Measurements from ENCODE around the gene BTNL3. TPM values are rescaled to one million over a fixed set of nuclear protein-coding genes. Genes with fewer than 3 reads are reported as not detected.
"Not testable (repeated sequence)": the region's sequence is repeated elsewhere in the genome, so short reads cannot be mapped to it uniquely, and the experiment has no call there.

Gene BTNL3
- total RNA-seq, 1 donor from 2014 or later, result 0.36 TPM

DNA sequence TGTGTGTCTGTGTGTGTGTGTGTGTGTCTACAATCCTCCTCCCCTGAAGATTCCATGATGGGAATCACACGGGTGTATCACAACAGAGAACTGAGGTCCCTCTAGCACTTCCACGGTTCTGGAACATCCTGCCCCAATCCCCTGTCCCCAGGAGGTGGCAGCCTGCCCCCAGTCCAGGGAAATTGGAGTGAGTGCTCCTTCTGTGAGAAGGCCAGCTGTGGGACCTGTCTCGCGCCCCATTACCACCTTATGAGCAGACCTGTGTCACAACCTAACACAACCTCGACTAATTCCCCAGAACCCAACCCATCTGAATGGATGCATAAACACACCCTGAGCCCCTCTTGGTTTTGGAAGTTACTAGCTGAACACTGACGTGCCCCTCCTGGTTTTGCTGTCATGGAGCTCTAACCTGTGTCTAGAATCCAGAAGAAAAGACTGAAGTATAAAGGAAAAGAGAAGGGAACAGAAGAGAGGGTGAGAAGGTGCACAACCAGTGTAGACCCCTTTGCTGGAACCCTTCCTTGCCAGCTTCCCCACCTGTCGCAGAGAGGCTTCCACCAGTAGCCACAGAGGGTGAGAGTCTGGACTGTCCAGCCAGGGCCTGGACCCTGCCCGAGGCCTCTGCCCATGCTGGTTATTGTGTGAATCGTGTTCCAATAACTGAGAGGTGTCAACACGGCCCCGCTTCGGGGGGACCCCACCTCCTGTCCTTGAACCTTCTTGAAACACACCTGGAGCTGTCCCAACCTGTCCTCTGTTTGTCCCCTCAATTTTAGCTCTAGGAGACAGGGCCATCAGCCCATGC, 54.8 kb downstream of the BTNL3 start:
- Mint-ChIP-seq H3K27ac (ENCODE audit: unreplicated experiment) (no peak overlapping the region), H3K27me3 (ENCODE audit: unreplicated experiment) (peaks cover 8% of the 10 kb centered on the region), H3K9me3 (ENCODE audit: unreplicated experiment) (no peaks in the 10 kb centered on the region), H3K4me3 (ENCODE audit: unreplicated experiment) (no peak overlapping the region), H3K36me3 (ENCODE audit: low read depth, unreplicated experiment) (no peaks in the 10 kb centered on the region), H3K4me1 (ENCODE audit: unreplicated experiment) (peaks cover 42% of the 10 kb centered on the region)
- TF ChIP-seq, protein P1, sequence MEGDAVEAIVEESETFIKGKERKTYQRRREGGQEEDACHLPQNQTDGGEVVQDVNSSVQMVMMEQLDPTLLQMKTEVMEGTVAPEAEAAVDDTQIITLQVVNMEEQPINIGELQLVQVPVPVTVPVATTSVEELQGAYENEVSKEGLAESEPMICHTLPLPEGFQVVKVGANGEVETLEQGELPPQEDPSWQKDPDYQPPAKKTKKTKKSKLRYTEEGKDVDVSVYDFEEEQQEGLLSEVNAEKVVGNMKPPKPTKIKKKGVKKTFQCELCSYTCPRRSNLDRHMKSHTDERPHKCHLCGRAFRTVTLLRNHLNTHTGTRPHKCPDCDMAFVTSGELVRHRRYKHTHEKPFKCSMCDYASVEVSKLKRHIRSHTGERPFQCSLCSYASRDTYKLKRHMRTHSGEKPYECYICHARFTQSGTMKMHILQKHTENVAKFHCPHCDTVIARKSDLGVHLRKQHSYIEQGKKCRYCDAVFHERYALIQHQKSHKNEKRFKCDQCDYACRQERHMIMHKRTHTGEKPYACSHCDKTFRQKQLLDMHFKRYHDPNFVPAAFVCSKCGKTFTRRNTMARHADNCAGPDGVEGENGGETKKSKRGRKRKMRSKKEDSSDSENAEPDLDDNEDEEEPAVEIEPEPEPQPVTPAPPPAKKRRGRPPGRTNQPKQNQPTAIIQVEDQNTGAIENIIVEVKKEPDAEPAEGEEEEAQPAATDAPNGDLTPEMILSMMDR (IDR thresholded peaks at IDR 0.05; ENCODE audit: unreplicated experiment), result no peak
- DNase-seq (ENCODE audit: low spot score), result no peak

DNA sequence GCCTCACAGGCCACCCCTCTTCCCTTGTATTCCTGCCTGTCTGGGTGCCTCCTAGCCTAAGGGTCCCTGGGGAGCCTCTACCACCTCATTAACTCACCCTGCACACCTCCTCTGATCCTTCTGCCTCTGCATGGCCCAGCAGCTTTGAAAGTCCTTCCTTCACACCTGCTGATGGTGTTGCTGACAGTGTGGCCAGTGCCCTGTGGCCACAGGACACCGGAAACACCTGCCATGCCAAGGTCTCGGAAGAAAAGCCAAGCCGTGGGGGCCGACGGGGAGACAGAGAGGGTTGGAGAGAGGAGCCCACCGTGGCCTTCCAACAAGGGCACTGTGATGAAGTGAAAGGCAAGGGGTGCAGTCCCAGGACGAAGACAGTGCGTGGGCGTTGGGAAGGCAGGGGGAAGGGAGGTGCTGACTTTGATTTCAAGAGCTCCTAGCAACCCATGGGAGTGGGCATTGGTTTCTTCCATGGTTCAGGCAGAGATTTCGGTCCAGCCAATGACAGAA, 55.5 kb downstream of the BTNL3 start:
- H3K36me3 Mint-ChIP-seq (ENCODE audit: low read depth, unreplicated experiment), result no peaks in the 10 kb centered on the region

DNA sequence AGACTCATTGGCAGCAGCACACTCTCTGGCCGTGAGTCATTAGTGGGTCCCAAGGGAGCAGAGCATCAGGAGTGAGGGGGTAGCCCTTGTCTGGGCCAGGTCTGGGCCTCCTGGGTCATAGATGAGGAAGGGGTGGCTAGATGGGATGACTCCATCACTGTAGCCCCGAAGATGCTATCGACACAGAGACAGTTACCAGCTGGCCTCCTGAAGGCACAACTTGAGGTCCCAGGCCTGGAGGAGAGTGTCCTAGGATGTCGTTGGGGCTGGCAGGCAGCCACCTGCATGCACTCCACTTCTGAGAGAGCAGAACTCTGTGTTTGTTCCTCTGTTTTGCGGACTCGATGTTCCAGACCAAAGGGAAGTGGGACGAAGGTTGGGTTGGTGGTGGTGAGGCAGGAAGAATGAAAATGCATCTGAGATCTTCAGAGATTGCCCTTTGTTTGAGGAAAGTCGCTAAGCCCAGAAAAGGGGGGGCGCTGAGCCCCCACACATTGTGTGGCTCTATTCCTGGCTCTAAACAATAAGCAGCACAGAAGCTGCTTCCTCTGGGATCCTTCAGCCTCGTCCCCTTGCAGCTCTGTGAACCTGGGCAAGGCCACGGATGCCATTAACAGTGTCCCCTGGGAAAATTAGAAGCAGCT, 56.1 kb downstream of the BTNL3 start:
- Mint-ChIP-seq H3K36me3 (ENCODE audit: low read depth, unreplicated experiment) (no peaks in the 10 kb centered on the region), H3K4me3 (ENCODE audit: unreplicated experiment) (no peak overlapping the region), H3K27ac (ENCODE audit: unreplicated experiment) (no peak overlapping the region), H3K4me1 (ENCODE audit: unreplicated experiment) (peaks cover 30% of the 10 kb centered on the region), H3K9me3 (ENCODE audit: unreplicated experiment) (no peaks in the 10 kb centered on the region), H3K27me3 (ENCODE audit: unreplicated experiment) (peaks cover 9% of the 10 kb centered on the region)
- TF ChIP-seq, protein P1 (IDR thresholded peaks at IDR 0.05; ENCODE audit: unreplicated experiment), result no peak
- no peak for DNase-seq (ENCODE audit: low spot score)

More for the DNA sequence above, 55.5 kb downstream of the BTNL3 start:
- Mint-ChIP-seq H3K4me3 (ENCODE audit: unreplicated experiment) (no peak overlapping the region), H3K27ac (ENCODE audit: unreplicated experiment) (peak overlapping the region; percentile 55), H3K9me3 (ENCODE audit: unreplicated experiment) (no peaks in the 10 kb centered on the region), H3K4me1 (ENCODE audit: unreplicated experiment) (peaks cover 36% of the 10 kb centered on the region), H3K27me3 (ENCODE audit: unreplicated experiment) (peaks cover 8% of the 10 kb centered on the region)
- TF ChIP-seq, protein P1 (IDR thresholded peaks at IDR 0.05; ENCODE audit: unreplicated experiment), result no peak
- DNase-seq (ENCODE audit: low spot score), result no peak

DNA sequence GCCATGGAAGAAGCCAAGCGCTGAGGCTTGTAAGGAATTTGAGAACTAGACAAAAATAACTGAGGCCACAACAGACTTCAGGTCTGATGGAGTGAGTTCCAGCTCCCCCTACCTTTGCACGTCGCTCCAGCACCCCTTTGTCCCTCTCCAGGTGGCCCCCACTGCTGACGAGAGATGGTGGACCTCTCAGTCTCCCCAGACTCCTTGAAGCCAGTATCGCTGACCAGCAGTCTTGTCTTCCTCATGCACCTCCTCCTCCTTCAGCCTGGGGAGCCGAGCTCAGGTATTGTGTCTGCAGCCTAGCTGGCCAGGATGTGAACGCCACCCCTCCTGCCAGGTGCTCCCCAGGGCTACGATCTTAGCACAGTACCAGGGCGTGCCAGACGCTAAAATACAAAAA, 56.7 kb downstream of the BTNL3 start:
- Mint-ChIP-seq H3K4me3 (ENCODE audit: unreplicated experiment) (no peak overlapping the region), H3K4me1 (ENCODE audit: unreplicated experiment) (peaks cover 24% of the 10 kb centered on the region), H3K27ac (ENCODE audit: unreplicated experiment) (no peak overlapping the region), H3K27me3 (ENCODE audit: unreplicated experiment) (peaks cover 15% of the 10 kb centered on the region), H3K9me3 (ENCODE audit: unreplicated experiment) (no peaks in the 10 kb centered on the region), H3K36me3 (ENCODE audit: low read depth, unreplicated experiment) (peaks cover 2% of the 10 kb centered on the region)
- TF ChIP-seq, protein P1 (IDR thresholded peaks at IDR 0.05; ENCODE audit: unreplicated experiment), result no peak
- DNase-seq (ENCODE audit: low spot score), result no peak

DNA sequence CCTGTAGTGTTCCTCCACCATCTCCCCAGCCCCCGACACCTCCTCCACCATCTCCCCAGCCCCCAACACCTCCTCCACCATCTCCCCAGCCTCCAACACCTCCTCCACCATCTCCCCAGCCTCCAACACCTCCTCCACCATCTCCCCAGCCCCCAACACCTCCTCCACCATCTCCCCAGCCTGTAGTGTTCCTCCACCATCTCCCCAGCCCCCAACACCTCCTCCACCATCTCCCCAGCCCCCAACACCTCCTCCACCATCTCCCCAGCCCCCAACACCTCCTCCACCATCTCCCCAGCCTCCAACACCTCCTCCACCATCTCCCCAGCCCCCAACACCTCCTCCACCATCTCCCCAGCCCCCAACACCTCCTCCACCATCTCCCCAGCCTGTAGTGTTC, 57.2 kb downstream of the BTNL3 start:
- peaks cover 18% of the 10 kb centered on the region for H3K27me3 Mint-ChIP-seq (ENCODE audit: unreplicated experiment)
- H3K27ac Mint-ChIP-seq (ENCODE audit: unreplicated experiment); H3K36me3 Mint-ChIP-seq (ENCODE audit: low read depth, unreplicated experiment); H3K4me3 Mint-ChIP-seq (ENCODE audit: unreplicated experiment); H3K9me3 Mint-ChIP-seq (ENCODE audit: unreplicated experiment); DNase-seq (ENCODE audit: low spot score): not testable (repeated sequence)
- H3K4me1 Mint-ChIP-seq (ENCODE audit: unreplicated experiment), result peaks cover 19% of the 10 kb centered on the region
